HCT116 (cell line): Measurements from ENCODE around the gene FNBP1. TPM values are rescaled to one million over a fixed set of nuclear protein-coding genes. Genes with fewer than 3 reads are reported as not detected.

ENCODE experiments used
- ATAC-seq: fragments of 200-7000 bp; cut with Tn5 transposase; 2 replicates; pipeline ENCODE4 v1.9.1; 2020; ENCODE audit warnings: mild to moderate bottlenecking, moderate library complexity
- BruUV-seq: library from RNA; stranded (reverse); fragments of 400-500 nt; replicated peaks from 2 replicates; lab custom pipeline; 2021; lab: Mats Ljungman, UMichigan
- CTCF ChIA-PET: fragments of 300-600 bp; sonication (Branson Sonifier 250); formaldehyde crosslinking; loops from one replicate; lab custom pipeline; 2021; ENCODE audit warnings: antibody characterized with exemption; lab: Charles Lee
- POLR2A ChIA-PET: fragments of 300-600, 350-600 bp; sonication (Branson Sonifier 250); formaldehyde crosslinking; loops from one replicate; lab custom pipeline; 2021; ENCODE audit warnings: antibody characterized with exemption; lab: Charles Lee
- RAD21 ChIA-PET, 2 experiments: fragments of 300-600 bp; sonication (Branson Sonifier 250); formaldehyde crosslinking; loops; one replicate each; lab custom pipeline; 2023; ENCODE audit warnings: low total read pairs in 2 of 2; ENCODE audit not compliant: uncharacterized antibody in 2 of 2, unreplicated experiment in 2 of 2, low non-redundant PET in 1 of 2; lab: Charles Lee
- DNase-seq: peaks from one replicate; pipeline ENCODE4 v3.0.0-alpha.2; 2010; ENCODE audit warnings: low read depth, low spot score
- H2AFZ ChIP-seq: fragments of 200-600 bp; shearing (Covaris generic), sonication (generic); 2 replicates; pipeline ENCODE4 v1.6.1; 2017; ENCODE audit warnings: low read depth, mixed run types, mixed read lengths, antibody characterized with exemption, low read length; ENCODE audit not compliant: poor library complexity, severe bottlenecking
- H3K27ac ChIP-seq: 2 replicates; pipeline ENCODE4 v1.5.1; 2012; ENCODE audit warnings: low read depth, low read length
- H3K27me3 ChIP-seq: fragments of 200-600 bp; sonication (generic); 2 replicates; pipeline ENCODE4 v1.6.1; 2016; ENCODE audit warnings: mixed run types, low read length, mixed read lengths; ENCODE audit not compliant: insufficient read depth
- H3K36me3 ChIP-seq, 2 experiments: fragments of 200-500 bp in 1 of 2; fragments of 200-600 bp in 1 of 2; sonication (Bioruptor generic) in 1 of 2; sonication (generic) in 1 of 2; 2 replicates each; pipeline versions ENCODE4 v1.5.1 to v1.6.1; 2014 to 2016; ENCODE audit warnings: low read length in 2 of 2, inconsistent platforms in 1 of 2, mixed read lengths in 1 of 2, mixed run types in 1 of 2; ENCODE audit not compliant: insufficient read depth in 2 of 2, control insufficient read depth in 1 of 2
- H3K4me1 ChIP-seq, 2 experiments: fragments of 200-600 bp in 1 of 2; sonication (generic) in 1 of 2; 2 replicates each; pipeline versions ENCODE4 v1.5.1 to v1.6.1; 2012 to 2017; ENCODE audit warnings: low read length in 2 of 2, inconsistent platforms in 1 of 2, mild to moderate bottlenecking in 1 of 2, mixed read lengths in 1 of 2, mixed run types in 1 of 2, moderate library complexity in 1 of 2; ENCODE audit not compliant: insufficient read depth in 2 of 2, control insufficient read depth in 1 of 2
- H3K4me2 ChIP-seq: fragments of 200-600 bp; sonication (generic); 2 replicates; pipeline ENCODE4 v1.6.1; 2017; ENCODE audit warnings: mixed run types, low read length, mixed read lengths
- H3K4me3 ChIP-seq, 2 experiments: fragments of 200-600 bp in 1 of 2; sonication (generic) in 1 of 2; replicated peaks in 1 of 2; 2 replicates each; pipeline ENCODE4 v1.5.1; 2011 to 2016; ENCODE audit warnings: low read length in 2 of 2, control low read depth in 1 of 2, low read depth in 1 of 2, mild to moderate bottlenecking in 1 of 2, mixed read lengths in 1 of 2, mixed run types in 1 of 2
- H3K79me2 ChIP-seq: fragments of 200-600 bp; sonication (generic); 2 replicates; pipeline ENCODE4 v1.6.1; 2017; ENCODE audit warnings: mild to moderate bottlenecking, mixed run types, low read length, moderate library complexity, mixed read lengths; ENCODE audit not compliant: insufficient read depth
- H3K9ac ChIP-seq: fragments of 200-600 bp; sonication (generic); 2 replicates; pipeline ENCODE4 v1.6.1; 2016; ENCODE audit warnings: low read length, mixed read lengths
- H3K9me2 ChIP-seq: fragments of 200-600 bp; sonication (generic), shearing (Covaris generic); 2 replicates; pipeline ENCODE4 v1.6.1; 2017; ENCODE audit warnings: mixed run types, mild to moderate bottlenecking, moderate library complexity; ENCODE audit not compliant: insufficient read depth
- H3K9me3 ChIP-seq, 2 experiments: fragments of 200-500 bp in 1 of 2; fragments of 200-600 bp in 1 of 2; sonication (Bioruptor generic) in 1 of 2; sonication (generic) in 1 of 2; 2 replicates each; pipeline ENCODE4 v1.6.1; 2014 to 2017; ENCODE audit warnings: low read length in 2 of 2, mixed read lengths in 2 of 2, inconsistent platforms in 1 of 2, low read depth in 1 of 2, mild to moderate bottlenecking in 1 of 2, mixed run types in 1 of 2, moderate library complexity in 1 of 2; ENCODE audit not compliant: control insufficient read depth in 1 of 2, insufficient read depth in 1 of 2
- H4K20me1 ChIP-seq: fragments of 200-600 bp; sonication (generic), shearing (Covaris generic); 2 replicates; pipeline ENCODE4 v1.6.1; 2017; ENCODE audit warnings: mixed run types, mild to moderate bottlenecking, moderate library complexity; ENCODE audit not compliant: insufficient read depth
- EGR1 ChIP-seq: IDR thresholded peaks from 2 replicates; pipeline ENCODE4 v1.6.1; 2012; ENCODE audit warnings: low read depth
- EZH2phosphoT487 ChIP-seq: fragments of 200-600 bp; IDR thresholded peaks from 2 replicates; pipeline ENCODE4 v1.6.1; 2018; ENCODE audit warnings: antibody characterized with exemption, borderline replicate concordance
- JUND ChIP-seq: IDR thresholded peaks from 2 replicates; pipeline ENCODE4 v1.6.1; 2012
- POLR2A ChIP-seq: IDR thresholded peaks from 2 replicates; pipeline ENCODE4 v1.7.0; 2011; ENCODE audit warnings: borderline replicate concordance; ENCODE audit not compliant: insufficient read depth, insufficient read length; ENCODE audit errors: extremely low read depth
- SP1 ChIP-seq: IDR thresholded peaks from 2 replicates; pipeline ENCODE4 v1.6.1; 2012; ENCODE audit warnings: low read depth
- ZBTB33 ChIP-seq: IDR thresholded peaks from 2 replicates; pipeline ENCODE4 v1.6.1; 2011; ENCODE audit warnings: mild to moderate bottlenecking, low read length, moderate library complexity; ENCODE audit not compliant: insufficient replicate concordance; ENCODE audit errors: extremely low read depth
- intact Hi-C: fragments of 100-400 bp; cut with micrococcal nuclease; formaldehyde crosslinking; loops from 2 replicates; pipeline ENCODE4 v1.10.0; 2022
- total RNA-seq: library from RNA; stranded (reverse); gene quantifications from one replicate; pipeline ENCODE4 v1.2.1, GENCODE V29; 2021; ENCODE audit not compliant: unreplicated experiment
- TF ChIP-seq, protein P1 (sequence below): IDR thresholded peaks from 2 replicates; pipeline ENCODE4 v1.6.1; 2012
- TF ChIP-seq, protein P2 (sequence below): IDR thresholded peaks from 2 replicates; pipeline ENCODE4 v1.6.1; 2012

The FNBP1 gene
- total RNA-seq, 1 experiment from 2014 or later, result 25.0 TPM

DNA sequence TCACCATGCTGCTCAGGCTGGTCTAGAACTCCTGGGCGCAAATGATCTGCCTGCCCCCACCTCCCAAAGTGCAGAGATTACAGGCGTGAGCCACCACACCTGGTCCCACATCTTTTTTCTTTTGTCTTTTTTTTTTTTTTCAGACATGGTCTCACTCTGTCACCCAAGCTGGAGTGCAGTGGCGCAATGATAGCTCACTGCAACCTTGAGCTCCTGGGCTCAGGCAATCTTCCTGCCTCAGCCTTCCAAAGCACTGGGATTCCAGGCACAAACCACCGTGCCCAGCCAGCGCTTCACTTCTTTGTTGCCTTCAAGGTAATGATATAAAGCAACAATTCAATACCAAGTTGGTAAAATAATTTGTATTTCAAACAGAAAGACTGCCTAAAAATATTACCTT lies 128.9 kb downstream of the FNBP1 start:
- H3K9me2 ChIP-seq, result no peaks in the 10 kb centered on the region
- no peak for ATAC-seq
- H3K4me3 ChIP-seq, result no peak overlapping the region
- no peak overlapping the region for H3K4me2 ChIP-seq
- BruUV-seq, result no TSS peak
- TF ChIP-seq, protein P1, sequence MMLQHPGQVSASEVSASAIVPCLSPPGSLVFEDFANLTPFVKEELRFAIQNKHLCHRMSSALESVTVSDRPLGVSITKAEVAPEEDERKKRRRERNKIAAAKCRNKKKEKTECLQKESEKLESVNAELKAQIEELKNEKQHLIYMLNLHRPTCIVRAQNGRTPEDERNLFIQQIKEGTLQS, result no peak
- TF ChIP-seq POLR2A, result no peak
- TF ChIP-seq JUND, result no peak
- TF ChIP-seq, protein P2, sequence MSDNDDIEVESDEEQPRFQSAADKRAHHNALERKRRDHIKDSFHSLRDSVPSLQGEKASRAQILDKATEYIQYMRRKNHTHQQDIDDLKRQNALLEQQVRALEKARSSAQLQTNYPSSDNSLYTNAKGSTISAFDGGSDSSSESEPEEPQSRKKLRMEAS, result no peak
- TF ChIP-seq SP1, result no peak
- no peak for TF ChIP-seq EZH2phosphoT487
- TF ChIP-seq ZBTB33, result no peak
- no peak for TF ChIP-seq EGR1
- intact Hi-C loops, result no loop called here
- POLR2A ChIA-PET, result no interaction called here
- CTCF ChIA-PET, result no interaction called here
- H3K4me1 ChIP-seq, result peaks cover 18 to 29% of the 10 kb centered on the region in 2 experiments
- H3K79me2 ChIP-seq, result no peaks in the 10 kb centered on the region
- H3K27me3 ChIP-seq, result no peaks in the 10 kb centered on the region
- no peak for DNase-seq
- no peaks in the 10 kb centered on the region for H4K20me1 ChIP-seq
- H3K27ac ChIP-seq, result no peak overlapping the region
- H2AFZ ChIP-seq, result no peak overlapping the region
- no peaks in the 10 kb centered on the region for H3K36me3 ChIP-seq
- H3K9ac ChIP-seq, result no peak overlapping the region
- RAD21 ChIA-PET, result no interaction called here
- H3K9me3 ChIP-seq, result no peaks in the 10 kb centered on the region
